SK-N-SH (cell line): ENCODE data around the gene RWDD2A. TPM values are rescaled to one million over a fixed set of nuclear protein-coding genes. Genes with fewer than 3 reads are reported as not detected.

Experiments
- CTCF ChIA-PET: fragments of 300-600, 350-600 bp; formaldehyde crosslinking; extraction: SDS; loops from one replicate; lab custom pipeline; 2021; lab: Yijun Ruan, JAX
- POLR2A ChIA-PET: fragments of 350-600 bp; sonication (Branson Sonifier 250); formaldehyde crosslinking; extraction: SDS; loops from one replicate; lab custom pipeline; 2020; ENCODE audit warnings: antibody characterized with exemption, inconsistent platforms; lab: Yijun Ruan, JAX
- DNase-seq: peaks from one replicate; pipeline ENCODE4 v3.0.0; 2012
- H2AFZ ChIP-seq: fragments of 200-600 bp; sonication (generic); 2 replicates; pipeline ENCODE4 v1.8.1; 2016; ENCODE audit warnings: antibody characterized with exemption, mild to moderate bottlenecking, low read depth
- H3F3A ChIP-seq: fragments of 200-600 bp; sonication (generic); replicated peaks from 2 replicates; pipeline ENCODE3; 2016; ENCODE audit warnings: antibody characterized with exemption, mild to moderate bottlenecking; ENCODE audit not compliant: insufficient read depth
- H3K27ac ChIP-seq, 2 experiments: fragments of 200-500 bp in 1 of 2; fragments of 200-600 bp in 1 of 2; sonication (Bioruptor generic) in 1 of 2; sonication (generic), shearing (Covaris generic) in 1 of 2; 2 replicates each; pipeline versions ENCODE4 v1.5.1 to v1.6.1; 2014 to 2016; ENCODE audit warnings: low read depth in 2 of 2, inconsistent platforms in 1 of 2, low read length in 1 of 2, mild to moderate bottlenecking in 1 of 2, mixed read lengths in 1 of 2
- H3K27me3 ChIP-seq: fragments of 200-600 bp; sonication (generic), shearing (Covaris generic); 2 replicates; pipeline ENCODE4 v1.6.1; 2016; ENCODE audit warnings: mixed run types; ENCODE audit not compliant: insufficient read depth
- H3K36me3 ChIP-seq, 2 experiments: fragments of 200-500 bp in 1 of 2; fragments of 200-600 bp in 1 of 2; sonication (Bioruptor generic) in 1 of 2; sonication (generic) in 1 of 2; replicated peaks in 1 of 2; 2 replicates each; pipeline versions ENCODE3 to v1.5.1; 2014 to 2016; ENCODE audit warnings: low read length in 1 of 2, mild to moderate bottlenecking in 1 of 2; ENCODE audit not compliant: insufficient read depth in 2 of 2, control insufficient read depth in 1 of 2
- H3K4me1 ChIP-seq, 2 experiments: fragments of 200-500 bp in 1 of 2; fragments of 200-600 bp in 1 of 2; sonication (Bioruptor generic) in 1 of 2; sonication (generic), shearing (Covaris generic) in 1 of 2; 2 replicates each; pipeline versions ENCODE4 v1.5.1 to v1.6.1; 2014 to 2016; ENCODE audit warnings: low read depth in 1 of 2, low read length in 1 of 2, mixed run types in 1 of 2; ENCODE audit not compliant: insufficient read depth in 2 of 2, control insufficient read depth in 1 of 2
- H3K4me2 ChIP-seq: fragments of 200-600 bp; sonication (generic), shearing (Covaris generic); 2 replicates; pipeline ENCODE4 v1.6.1; 2017; ENCODE audit warnings: mixed run types
- H3K4me3 ChIP-seq, 2 experiments: fragments of 200-500 bp in 1 of 2; fragments of 200-600 bp in 1 of 2; sonication (Bioruptor generic) in 1 of 2; sonication (generic), shearing (Covaris generic) in 1 of 2; 2 replicates each; pipeline versions ENCODE4 v1.5.1 to v1.8.1; 2014 to 2016; ENCODE audit warnings: low read depth in 2 of 2, inconsistent platforms in 1 of 2, low read length in 1 of 2, mild to moderate bottlenecking in 1 of 2, mixed read lengths in 1 of 2, moderate library complexity in 1 of 2
- H3K79me2 ChIP-seq: fragments of 200-600 bp; sonication (generic); 2 replicates; pipeline ENCODE4 v1.8.1; 2017; ENCODE audit warnings: mild to moderate bottlenecking; ENCODE audit not compliant: insufficient read depth
- H3K9ac ChIP-seq: fragments of 200-600 bp; sonication (generic); 2 replicates; pipeline ENCODE4 v1.6.1; 2017; ENCODE audit warnings: mixed run types
- H3K9me2 ChIP-seq: fragments of 200-600 bp; sonication (generic); 2 replicates; pipeline ENCODE4 v1.6.1; 2017; ENCODE audit warnings: mixed run types
- H3K9me3 ChIP-seq: fragments of 200-600 bp; sonication (generic); 2 replicates; pipeline ENCODE4 v1.6.1; 2017; ENCODE audit warnings: mixed run types, mild to moderate bottlenecking, moderate library complexity
- H4K20me1 ChIP-seq: fragments of 200-600 bp; sonication (generic); 2 replicates; pipeline ENCODE4 v1.6.1; 2017; ENCODE audit warnings: mild to moderate bottlenecking, mixed run types; ENCODE audit not compliant: insufficient read depth
- CHD2 ChIP-seq: fragments of 150-350 bp; IDR thresholded peaks from 2 replicates; pipeline ENCODE4 v1.6.1; 2018; ENCODE audit warnings: low read length; ENCODE audit not compliant: partially characterized antibody
- EP300 ChIP-seq, 2 experiments: IDR thresholded peaks; 2 replicates each; pipeline versions ENCODE4 v1.4.0 to v1.6.1; 2012; ENCODE audit warnings: borderline replicate concordance in 1 of 2, low read depth in 1 of 2, low read length in 1 of 2
- FOSL2 ChIP-seq: IDR thresholded peaks from 2 replicates; pipeline ENCODE4 v1.4.0; 2012; ENCODE audit warnings: low read depth, mild to moderate bottlenecking, moderate library complexity, borderline replicate concordance
- FOXJ3 ChIP-seq: sonication (generic); formaldehyde crosslinking; IDR thresholded peaks from 2 replicates; pipeline ENCODE4 v1.5.1; 2020; ENCODE audit warnings: mild to moderate bottlenecking, missing genetic modification reagents
- FOXM1 ChIP-seq: IDR thresholded peaks from 2 replicates; pipeline ENCODE4 v1.4.0; 2012; ENCODE audit warnings: low read depth, mild to moderate bottlenecking
- MEF2A ChIP-seq: IDR thresholded peaks from 2 replicates; pipeline ENCODE4 v1.4.0; 2012; ENCODE audit warnings: low read depth, borderline replicate concordance
- MXI1 ChIP-seq: IDR thresholded peaks from 2 replicates; pipeline ENCODE4 v1.6.1; 2012; ENCODE audit warnings: mild to moderate bottlenecking, low read depth, low read length, improper control_type of control experiment
- NFIC ChIP-seq: IDR thresholded peaks from 2 replicates; pipeline ENCODE4 v1.4.0; 2012; ENCODE audit warnings: borderline replicate concordance
- POLR2AphosphoS5 ChIP-seq: IDR thresholded peaks from 2 replicates; pipeline ENCODE4 v1.6.1; 2012; ENCODE audit warnings: low read depth, low read length
- RAD21 ChIP-seq: IDR thresholded peaks from 2 replicates; pipeline ENCODE4 v1.6.1; 2012; ENCODE audit warnings: mild to moderate bottlenecking, low read length
- RCOR1 ChIP-seq: fragments of 150-350 bp; IDR thresholded peaks from 2 replicates; pipeline ENCODE4 v1.6.1; 2017; ENCODE audit warnings: antibody characterized with exemption, low read length
- RFX5 ChIP-seq: IDR thresholded peaks from 2 replicates; pipeline ENCODE4 v1.6.1; 2012; ENCODE audit warnings: mild to moderate bottlenecking, improper control_type of control experiment, low read length
- RXRA ChIP-seq: IDR thresholded peaks from 2 replicates; pipeline ENCODE4 v1.4.0; 2012; ENCODE audit warnings: low read depth, mild to moderate bottlenecking, borderline replicate concordance
- TCF12 ChIP-seq: IDR thresholded peaks from 2 replicates; pipeline ENCODE4 v1.4.0; 2012
- polyA plus RNA-seq, 3 experiments: library from polyadenylated mRNA; depleted of rRNA; stranded (reverse); fragments of >200 nt; gene quantifications; 2 replicates each; pipeline ENCODE4 v1.2.3, GENCODE V29; 2012
- TF ChIP-seq, protein P1 (sequence below): IDR thresholded peaks from 2 replicates; pipeline ENCODE4 v1.4.0; 2012; ENCODE audit warnings: low read depth, borderline replicate concordance
- TF ChIP-seq, protein P2 (sequence below): IDR thresholded peaks from 2 replicates; pipeline ENCODE4 v1.4.0; 2012; ENCODE audit warnings: low read depth
- TF ChIP-seq, protein P3 (sequence below): fragments of 150-350 bp; IDR thresholded peaks from 2 replicates; pipeline ENCODE4 v1.6.1; 2017; ENCODE audit warnings: antibody characterized with exemption, low read length, low read depth, borderline replicate concordance
- TF ChIP-seq, protein P4 (sequence below): fragments of 200-600 bp; sonication (generic); IDR thresholded peaks from 2 replicates; pipeline ENCODE4 v1.6.1; 2017; ENCODE audit warnings: antibody characterized with exemption, mild to moderate bottlenecking, moderate library complexity

RWDD2A gene
- polyA plus RNA-seq, 1 of the 3 experiments (the other 2 are of a cell fraction), result 3.4 TPM

DNA sequence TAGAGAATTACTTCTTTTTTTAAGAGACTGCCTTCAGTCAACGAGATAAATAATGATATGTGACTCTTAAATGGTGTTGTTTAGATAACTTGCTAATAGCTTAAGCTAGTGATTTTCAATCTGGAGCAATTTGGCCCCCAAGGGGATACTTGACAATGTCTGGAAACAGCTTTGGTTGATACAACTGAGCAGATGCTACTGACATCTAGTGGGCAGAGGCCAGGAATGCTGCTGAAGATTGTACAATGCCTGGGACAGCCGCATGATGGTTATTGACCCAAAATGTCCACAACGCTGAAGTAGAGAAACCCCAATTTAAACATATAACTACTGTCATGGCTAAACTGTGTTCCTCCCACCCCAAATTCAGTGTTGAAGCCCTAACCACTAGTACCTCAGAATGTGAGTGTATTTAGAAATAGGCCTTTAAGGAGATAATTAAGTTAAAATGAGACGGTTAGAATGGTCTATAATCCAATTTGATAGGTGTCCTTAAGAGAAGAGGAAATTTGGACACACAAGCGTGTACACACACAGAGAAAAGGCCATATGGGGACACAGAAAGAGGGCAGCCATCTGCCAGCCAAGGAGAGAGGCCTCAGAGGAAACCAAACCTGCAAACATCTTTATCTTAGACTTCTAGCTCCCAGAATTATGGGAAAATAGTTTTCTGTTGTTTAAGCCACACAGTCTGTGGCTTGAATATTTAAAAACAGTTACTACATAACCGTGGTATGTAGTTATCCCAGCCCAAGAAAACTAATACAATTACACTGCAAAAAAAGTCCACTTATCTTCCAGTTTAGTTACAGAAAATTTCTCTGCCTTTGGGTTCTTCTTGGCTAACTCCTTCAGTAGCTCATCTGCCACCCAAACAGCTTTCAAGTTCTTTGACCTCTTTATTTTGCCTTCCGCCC lies 22.2 kb downstream of the RWDD2A start (continued):
- TF ChIP-seq NFIC (no peak), RFX5 (no peak), EP300 (IDR thresholded peaks at IDR 0.05; ENCODE audit: borderline replicate concordance in 1 of 2, low read depth in 1 of 2, low read length in 1 of 2) (no peak), RCOR1 (peak; percentile 71)

DNA sequence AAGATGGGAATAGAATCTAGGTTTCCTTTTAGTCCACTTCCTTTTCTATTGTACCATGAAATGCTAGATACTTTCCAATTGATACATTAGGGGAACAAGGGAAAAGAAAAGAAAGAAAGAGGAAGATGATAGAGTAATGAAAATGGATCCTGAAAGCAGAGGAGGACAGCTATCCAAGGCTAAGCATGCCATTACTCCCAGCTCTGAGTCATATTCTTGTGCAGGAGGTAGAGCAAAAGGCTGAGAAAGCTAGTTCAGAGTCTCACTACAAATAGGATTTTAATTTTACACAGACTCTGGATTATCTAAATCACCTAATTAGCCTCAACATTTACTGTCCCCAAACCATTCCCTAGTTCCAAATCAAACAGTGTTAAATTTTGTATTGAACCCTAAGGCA lies 23.6 kb downstream of the RWDD2A start:
- POLR2A ChIA-PET, result no interaction called here
- no peak for DNase-seq
- H3F3A ChIP-seq, result no peaks in the 10 kb centered on the region
- no peak overlapping the region for H3K4me2 ChIP-seq
- CTCF ChIA-PET, result interaction anchor here (0.6 to 13.0 kb wide), 7 partner anchors 13 to 960 kb away, joined by 3 to 328 read pairs (median 11); partner anchors contain the start of genes DOP1A, PRSS35 and UBE3D
- no peaks in the 10 kb centered on the region for H3K9me3 ChIP-seq
- no peak overlapping the region for H3K9ac ChIP-seq
- H3K79me2 ChIP-seq, result no peaks in the 10 kb centered on the region
- H3K27me3 ChIP-seq, result no peaks in the 10 kb centered on the region
- TF ChIP-seq CHD2, result no peak
- TF ChIP-seq RFX5, result no peak
- TF ChIP-seq RAD21, result no peak
- TF ChIP-seq RXRA, result no peak
- no peak for TF ChIP-seq FOXJ3
- no peak for TF ChIP-seq TCF12
- TF ChIP-seq, protein P1, sequence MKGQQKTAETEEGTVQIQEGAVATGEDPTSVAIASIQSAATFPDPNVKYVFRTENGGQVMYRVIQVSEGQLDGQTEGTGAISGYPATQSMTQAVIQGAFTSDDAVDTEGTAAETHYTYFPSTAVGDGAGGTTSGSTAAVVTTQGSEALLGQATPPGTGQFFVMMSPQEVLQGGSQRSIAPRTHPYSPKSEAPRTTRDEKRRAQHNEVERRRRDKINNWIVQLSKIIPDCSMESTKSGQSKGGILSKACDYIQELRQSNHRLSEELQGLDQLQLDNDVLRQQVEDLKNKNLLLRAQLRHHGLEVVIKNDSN, result no peak
- TF ChIP-seq RCOR1, result no peak
- TF ChIP-seq MEF2A, result no peak
- TF ChIP-seq, protein P2, sequence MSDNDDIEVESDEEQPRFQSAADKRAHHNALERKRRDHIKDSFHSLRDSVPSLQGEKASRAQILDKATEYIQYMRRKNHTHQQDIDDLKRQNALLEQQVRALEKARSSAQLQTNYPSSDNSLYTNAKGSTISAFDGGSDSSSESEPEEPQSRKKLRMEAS, result no peak
- no peak for TF ChIP-seq FOXM1
- TF ChIP-seq, protein P3, sequence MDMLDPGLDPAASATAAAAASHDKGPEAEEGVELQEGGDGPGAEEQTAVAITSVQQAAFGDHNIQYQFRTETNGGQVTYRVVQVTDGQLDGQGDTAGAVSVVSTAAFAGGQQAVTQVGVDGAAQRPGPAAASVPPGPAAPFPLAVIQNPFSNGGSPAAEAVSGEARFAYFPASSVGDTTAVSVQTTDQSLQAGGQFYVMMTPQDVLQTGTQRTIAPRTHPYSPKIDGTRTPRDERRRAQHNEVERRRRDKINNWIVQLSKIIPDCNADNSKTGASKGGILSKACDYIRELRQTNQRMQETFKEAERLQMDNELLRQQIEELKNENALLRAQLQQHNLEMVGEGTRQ, result no peak
- no peak for TF ChIP-seq POLR2AphosphoS5
- TF ChIP-seq, protein P4, sequence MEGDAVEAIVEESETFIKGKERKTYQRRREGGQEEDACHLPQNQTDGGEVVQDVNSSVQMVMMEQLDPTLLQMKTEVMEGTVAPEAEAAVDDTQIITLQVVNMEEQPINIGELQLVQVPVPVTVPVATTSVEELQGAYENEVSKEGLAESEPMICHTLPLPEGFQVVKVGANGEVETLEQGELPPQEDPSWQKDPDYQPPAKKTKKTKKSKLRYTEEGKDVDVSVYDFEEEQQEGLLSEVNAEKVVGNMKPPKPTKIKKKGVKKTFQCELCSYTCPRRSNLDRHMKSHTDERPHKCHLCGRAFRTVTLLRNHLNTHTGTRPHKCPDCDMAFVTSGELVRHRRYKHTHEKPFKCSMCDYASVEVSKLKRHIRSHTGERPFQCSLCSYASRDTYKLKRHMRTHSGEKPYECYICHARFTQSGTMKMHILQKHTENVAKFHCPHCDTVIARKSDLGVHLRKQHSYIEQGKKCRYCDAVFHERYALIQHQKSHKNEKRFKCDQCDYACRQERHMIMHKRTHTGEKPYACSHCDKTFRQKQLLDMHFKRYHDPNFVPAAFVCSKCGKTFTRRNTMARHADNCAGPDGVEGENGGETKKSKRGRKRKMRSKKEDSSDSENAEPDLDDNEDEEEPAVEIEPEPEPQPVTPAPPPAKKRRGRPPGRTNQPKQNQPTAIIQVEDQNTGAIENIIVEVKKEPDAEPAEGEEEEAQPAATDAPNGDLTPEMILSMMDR, result no peak
- no peak for TF ChIP-seq MXI1
- no peak for TF ChIP-seq FOSL2
- H3K9me2 ChIP-seq, result no peaks in the 10 kb centered on the region
- peak overlapping the region; percentile 20; the same call in 1 of the 2 replicates for H2AFZ ChIP-seq
- H3K4me3 ChIP-seq, result no peak overlapping the region
- H3K27ac ChIP-seq, result peak overlapping the region in 1 of 2 experiments; percentile 72; a peak in 1 of 4 replicates
- H3K36me3 ChIP-seq, result peaks cover 0 to 3% of the 10 kb centered on the region in 2 experiments
- no peaks in the 10 kb centered on the region for H4K20me1 ChIP-seq
- H3K4me1 ChIP-seq, result peaks cover 6 to 9% of the 10 kb centered on the region in 2 experiments; a peak in 3 of 4 replicates
